D721Med (cell line): ENCODE data around the gene NMRAL1.

ENCODE experiments used
- DNase-seq: peaks from one replicate; pipeline ENCODE4 v3.0.0; 2011; ENCODE audit warnings: low spot score; ENCODE audit not compliant: insufficient read length
- FAIRE-seq: peaks from 2 replicates; lab custom pipeline; 2011; peaks lifted over from hg19 to GRCh38; lab: Jason Lieb, UNC
- CTCF ChIP-seq: IDR thresholded peaks from 2 replicates; pipeline ENCODE4 v1.5.1; 2012; ENCODE audit warnings: mild to moderate bottlenecking, control low read depth; ENCODE audit not compliant: insufficient read depth; ENCODE audit errors: missing control alignments

NMRAL1 gene

GRCh38 chr16:4494746-4495490 is 20.5 kb upstream of the NMRAL1 start:
- TF ChIP-seq CTCF: no peak
- no peak for FAIRE-seq
- DNase-seq: no peak

GRCh38 chr16:4491898-4492297 is 17.5 kb upstream of the NMRAL1 start:
- TF ChIP-seq CTCF: no peak
- DNase-seq: no peak
- FAIRE-seq: no peak

- DNase-seq: no peak
- TF ChIP-seq CTCF: no peak
- FAIRE-seq: no peak
These were observed 14.6 kb upstream of the NMRAL1 start for GRCh38 chr16:4489030-4489429.

- no peak for DNase-seq
- FAIRE-seq: no peak
- TF ChIP-seq CTCF: no peak
These were observed 14.1 kb upstream of the NMRAL1 start for GRCh38 chr16:4488499-4488967.

GRCh38 chr16:4487955-4488498 is 13.6 kb upstream of the NMRAL1 start:
- TF ChIP-seq CTCF: no peak
- no peak for FAIRE-seq
- DNase-seq: no peak

- DNase-seq (no peak), FAIRE-seq (no peak)
- TF ChIP-seq CTCF: no peak
These were observed 11.9 kb upstream of the NMRAL1 start for GRCh38 chr16:4486126-4486893.
